ENCODE measurements around the gene GLB1L3. TPM values are rescaled to one million over a fixed set of nuclear protein-coding genes. Genes with fewer than 3 reads are reported as not detected.

The GLB1L3 gene
- total RNA-seq, 2 donors from 2014 or later = 1.3 TPM; not detected in 1

DNA sequence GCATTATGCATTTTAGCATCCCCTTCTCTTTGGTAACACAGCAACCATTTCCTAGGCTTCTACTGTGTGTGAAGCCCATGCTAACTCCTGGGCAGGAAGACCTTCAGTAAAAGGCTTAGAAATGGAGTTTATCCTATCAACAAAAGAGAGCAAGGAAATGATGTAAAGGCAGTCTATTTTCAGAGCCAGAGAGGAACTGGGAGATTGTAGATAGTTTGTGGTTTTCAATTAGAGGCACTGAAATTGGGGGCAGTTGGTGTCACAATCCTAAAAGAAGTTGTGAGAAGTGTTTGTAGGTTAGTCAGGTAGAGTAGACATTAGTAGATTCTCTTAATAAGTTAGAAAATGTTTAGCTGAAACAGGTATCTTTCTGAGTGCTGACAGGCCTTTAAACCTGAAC, 15.7 kb upstream of the GLB1L3 start:
- no peak overlapping the region for H3K27ac ChIP-seq
- no peaks in the 10 kb centered on the region for H3K9me3 ChIP-seq
- TF ChIP-seq POLR2A (IDR thresholded peaks at IDR 0.05) = no peak
- TF ChIP-seq, protein P1, sequence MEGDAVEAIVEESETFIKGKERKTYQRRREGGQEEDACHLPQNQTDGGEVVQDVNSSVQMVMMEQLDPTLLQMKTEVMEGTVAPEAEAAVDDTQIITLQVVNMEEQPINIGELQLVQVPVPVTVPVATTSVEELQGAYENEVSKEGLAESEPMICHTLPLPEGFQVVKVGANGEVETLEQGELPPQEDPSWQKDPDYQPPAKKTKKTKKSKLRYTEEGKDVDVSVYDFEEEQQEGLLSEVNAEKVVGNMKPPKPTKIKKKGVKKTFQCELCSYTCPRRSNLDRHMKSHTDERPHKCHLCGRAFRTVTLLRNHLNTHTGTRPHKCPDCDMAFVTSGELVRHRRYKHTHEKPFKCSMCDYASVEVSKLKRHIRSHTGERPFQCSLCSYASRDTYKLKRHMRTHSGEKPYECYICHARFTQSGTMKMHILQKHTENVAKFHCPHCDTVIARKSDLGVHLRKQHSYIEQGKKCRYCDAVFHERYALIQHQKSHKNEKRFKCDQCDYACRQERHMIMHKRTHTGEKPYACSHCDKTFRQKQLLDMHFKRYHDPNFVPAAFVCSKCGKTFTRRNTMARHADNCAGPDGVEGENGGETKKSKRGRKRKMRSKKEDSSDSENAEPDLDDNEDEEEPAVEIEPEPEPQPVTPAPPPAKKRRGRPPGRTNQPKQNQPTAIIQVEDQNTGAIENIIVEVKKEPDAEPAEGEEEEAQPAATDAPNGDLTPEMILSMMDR (IDR thresholded peaks at IDR 0.05) = no peak
- H3K27me3 ChIP-seq = no peaks in the 10 kb centered on the region
- peaks cover 2% of the 10 kb centered on the region for H3K4me1 ChIP-seq
- DNase-seq (no peak), ATAC-seq (no peak)
- H3K4me3 ChIP-seq = no peak overlapping the region
- H3K36me3 ChIP-seq (replicated peaks in 1 of 2; ENCODE audit: insufficient read depth in 1 of 2, low read depth in 2 of 2) = peaks cover 0 to 13% of the 10 kb centered on the region in 2 donors
- intact Hi-C loops (cut with DNase I) = no loop called here

DNA sequence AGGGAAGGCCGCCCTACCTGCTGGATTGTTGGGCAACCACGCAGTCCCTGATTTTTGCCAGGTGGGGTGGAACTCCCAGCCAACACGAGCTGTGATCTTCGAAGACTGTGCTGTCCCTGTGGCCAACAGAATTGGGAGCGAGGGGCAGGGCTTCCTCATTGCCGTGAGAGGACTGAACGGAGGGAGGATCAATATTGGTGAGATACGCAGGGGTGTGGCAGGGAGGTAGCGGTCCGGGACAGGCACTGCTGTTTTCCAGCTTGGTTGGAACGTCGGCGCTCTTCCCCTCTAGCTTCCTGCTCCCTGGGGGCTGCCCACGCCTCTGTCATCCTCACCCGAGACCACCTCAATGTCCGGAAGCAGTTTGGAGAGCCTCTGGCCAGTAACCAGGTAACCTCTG, 15.2 kb upstream of the GLB1L3 start:
- H3K27me3 ChIP-seq = no peaks in the 10 kb centered on the region
- no peak overlapping the region for H3K27ac ChIP-seq
- no peak for TF ChIP-seq POLR2A (IDR thresholded peaks at IDR 0.05)
- TF ChIP-seq, protein P1 (IDR thresholded peaks at IDR 0.05) = no peak
- 86 to 95% methylated on average over 16 of the region's 16 CpGs for WGBS, 2 donors
- H3K4me1 ChIP-seq = no peaks in the 10 kb centered on the region
- no peak overlapping the region for H3K4me3 ChIP-seq
- H3K9me3 ChIP-seq = no peaks in the 10 kb centered on the region
- DNase-seq (no peak), ATAC-seq (no peak)
- H3K36me3 ChIP-seq (replicated peaks in 1 of 2; ENCODE audit: insufficient read depth in 1 of 2, low read depth in 2 of 2) = peaks cover 0 to 13% of the 10 kb centered on the region in 2 donors
- intact Hi-C loops (cut with DNase I) = no loop called here

DNA sequence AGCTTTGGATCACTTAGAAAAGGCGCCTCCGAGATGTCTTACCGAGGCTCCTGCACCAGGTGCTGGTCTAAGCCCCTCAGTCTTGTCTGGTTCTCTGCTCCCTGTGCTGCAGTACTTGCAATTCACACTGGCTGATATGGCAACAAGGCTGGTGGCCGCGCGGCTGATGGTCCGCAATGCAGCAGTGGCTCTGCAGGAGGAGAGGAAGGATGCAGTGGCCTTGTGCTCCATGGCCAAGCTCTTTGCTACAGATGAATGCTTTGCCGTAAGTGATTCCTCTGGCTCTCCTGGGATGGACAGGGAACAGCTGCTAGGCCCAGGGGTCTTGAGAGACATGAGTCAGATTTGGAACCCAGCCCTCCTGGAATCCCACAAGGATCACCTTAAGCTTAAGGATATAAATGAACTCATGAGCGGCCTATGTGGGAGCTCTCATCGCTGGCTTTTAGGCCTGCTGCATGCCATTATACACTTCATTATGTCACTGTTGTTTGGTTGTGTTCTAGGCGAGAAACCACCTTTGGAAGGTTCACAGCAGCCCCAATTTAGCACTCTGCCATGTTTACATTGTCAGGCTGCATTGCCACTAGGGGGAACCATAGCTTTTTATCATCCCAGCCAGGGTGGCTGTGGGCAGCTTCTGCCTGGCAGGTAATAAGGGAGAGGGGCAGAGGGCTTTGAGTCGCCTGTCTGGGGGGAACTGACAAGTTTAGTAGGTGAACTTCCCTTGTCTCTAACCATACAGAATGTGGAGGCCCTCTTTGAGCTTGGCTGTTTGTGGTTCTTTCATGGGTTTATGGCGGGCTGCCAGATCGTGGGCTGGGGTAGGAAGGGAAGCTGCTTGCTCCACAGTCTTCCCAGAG, 14.3 kb upstream of the GLB1L3 start:
- Histone ChIP-seq H3K4me1 (no peaks in the 10 kb centered on the region), H3K9me3 (no peaks in the 10 kb centered on the region), H3K27me3 (no peaks in the 10 kb centered on the region), H3K27ac (no peak overlapping the region), H3K36me3 (replicated peaks in 1 of 2; ENCODE audit: insufficient read depth in 1 of 2, low read depth in 2 of 2) (peaks cover 0 to 13% of the 10 kb centered on the region in 2 donors), H3K4me3 (no peak overlapping the region)
- intact Hi-C loops (cut with DNase I) = no loop called here
- peak in 3 of 4 donors; percentile 27 to 37 (median 30) for DNase-seq
- no peak for ATAC-seq
- TF ChIP-seq POLR2A (IDR thresholded peaks at IDR 0.05) = no peak
- TF ChIP-seq, protein P1 (IDR thresholded peaks at IDR 0.05) = peak; percentile 16 to 47 (median 39)
- 83 to 90% methylated on average over 10 to 14 of the region's 14 CpGs for WGBS, 2 donors

DNA sequence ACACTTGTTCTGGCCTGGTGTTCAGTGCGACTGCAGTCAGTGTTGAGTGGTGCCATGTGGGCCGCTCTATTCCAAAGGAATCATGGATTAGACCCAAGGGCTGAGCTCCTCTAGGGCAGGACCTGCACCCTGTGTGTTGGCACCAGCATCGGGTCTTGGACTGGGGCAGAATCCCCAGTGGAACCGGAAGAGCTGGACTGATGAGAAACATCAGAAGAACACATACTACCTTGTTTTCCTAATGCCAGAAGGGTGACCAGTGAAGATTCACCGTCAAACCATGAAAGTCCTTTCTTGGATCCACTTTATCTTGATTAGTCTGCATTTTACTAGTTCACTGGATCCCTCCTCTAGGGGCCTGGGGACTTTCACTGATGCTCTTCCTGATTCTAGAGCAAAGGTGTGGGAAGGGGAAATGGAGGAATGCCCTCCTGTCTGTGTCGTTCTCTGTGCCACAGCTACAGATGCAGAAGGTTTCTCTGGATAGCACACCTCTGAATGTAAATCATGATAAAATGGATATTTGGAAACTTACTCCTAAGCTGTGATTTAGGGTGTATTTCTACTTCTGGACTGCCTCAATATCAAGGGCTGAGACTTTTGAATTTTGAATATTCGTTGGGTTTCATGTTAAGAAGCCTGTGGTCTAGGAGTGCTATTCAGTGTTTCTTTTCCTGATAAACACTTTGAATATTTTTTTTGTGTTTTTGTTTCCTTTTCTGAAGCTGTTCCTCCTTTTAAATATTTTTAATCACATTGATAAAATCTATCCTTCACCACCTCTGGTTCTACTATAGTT, 11.0 kb upstream of the GLB1L3 start:
- Histone ChIP-seq H3K4me1 (no peaks in the 10 kb centered on the region), H3K9me3 (no peaks in the 10 kb centered on the region), H3K27me3 (no peaks in the 10 kb centered on the region), H3K36me3 (replicated peaks in 1 of 2; ENCODE audit: insufficient read depth in 1 of 2, low read depth in 2 of 2) (peaks cover 0 to 7% of the 10 kb centered on the region in 2 donors), H3K27ac (no peak overlapping the region), H3K4me3 (no peak overlapping the region)
- WGBS, 2 donors = 80 to 81% methylated on average over 5 to 7 of the region's 7 CpGs
- TF ChIP-seq POLR2A (IDR thresholded peaks at IDR 0.05) = no peak
- TF ChIP-seq, protein P1 (IDR thresholded peaks at IDR 0.05) = no peak
- no peak for ATAC-seq
- DNase-seq = no peak
- intact Hi-C loops (cut with DNase I) = no loop called here
